ENCODE results near the gene SINHCAF. TPM values are rescaled to one million over a fixed set of nuclear protein-coding genes. Genes with fewer than 3 reads are reported as not detected.
A peak's percentile ranks its signal among the peaks of the same experiment; 100 is the strongest.

The SINHCAF gene
- total RNA-seq, 1 experiment from 2014 or later: 497 TPM

- no peak overlapping the region for H2BK12ac ChIP-seq (ENCODE audit: insufficient read length, low read depth, low read length)
- TF ChIP-seq CTCF (conservative IDR thresholded peaks at IDR 0.05): no peak
- no peak overlapping the region for H2BK5ac ChIP-seq (ENCODE audit: insufficient read length, low read length)
- no peak overlapping the region for H3K4me2 ChIP-seq (ENCODE audit: insufficient read depth, insufficient read length, low read length)
- H3K18ac ChIP-seq (ENCODE audit: insufficient read length, low read depth, low read length): no peak overlapping the region
- H3K14ac ChIP-seq (ENCODE audit: insufficient read depth, low read length): no peak overlapping the region
- no peaks in the 10 kb centered on the region for H3K4me1 ChIP-seq (ENCODE audit: insufficient read depth, low read length)
- H3K79me1 ChIP-seq (ENCODE audit: insufficient read depth, low read depth, low read length, poor library complexity, severe bottlenecking): no peaks in the 10 kb centered on the region
- H3K9me3 ChIP-seq (ENCODE audit: control insufficient read depth, low read depth, low read length): no peaks in the 10 kb centered on the region
- no peak overlapping the region for H3K27ac ChIP-seq (ENCODE audit: insufficient read length, low read depth, low read length)
- no peaks in the 10 kb centered on the region for H3K23me2 ChIP-seq (ENCODE audit: insufficient read length, low read depth, low read length, poor library complexity, severe bottlenecking)
- H3T11ph ChIP-seq (ENCODE audit: low read length): no peak overlapping the region
- Mint-ChIP-seq H3K4me3 (no peak overlapping the region), H3K27ac (peak overlapping the region in 2 of 3 experiments; percentile 69 to 85; a peak in 4 of 7 replicates), H3K9me3 (no peaks in the 10 kb centered on the region), H3K36me3 (ENCODE audit: insufficient read depth in 1 of 3, low read depth in 3 of 3) (peaks cover 60 to 92% (median 88%) of the 10 kb centered on the region in 3 experiments), H3K27me3 (ENCODE audit: low read depth) (no peaks in the 10 kb centered on the region), H3K4me1 (peaks cover 35 to 36% of the 10 kb centered on the region in 2 experiments)
- peaks cover 62% of the 10 kb centered on the region for H3K79me2 ChIP-seq (ENCODE audit: insufficient read depth, low read length)
- H3K9ac ChIP-seq (ENCODE audit: extremely low read depth, insufficient read length, low read length): no peak overlapping the region
- no peak overlapping the region for H2BK120ac ChIP-seq (ENCODE audit: low read depth, low read length, poor library complexity, severe bottlenecking)
- DNase-seq: no peak
- H4K91ac ChIP-seq (ENCODE audit: insufficient read length, low read depth, low read length): no peak overlapping the region
- H2AFZ ChIP-seq (ENCODE audit: low read length): no peak overlapping the region
- no peak overlapping the region for H4K8ac ChIP-seq (replicated peaks; ENCODE audit: insufficient read length, low read depth, low read length)
- no CpG with 5 or more reads among the region's 3 CpGs for WGBS (ENCODE audit: extremely low coverage, insufficient read length, low lambda C conversion rate)
- no peak overlapping the region for H2BK15ac ChIP-seq (ENCODE audit: low read depth, low read length)
- H3K27me3 ChIP-seq (ENCODE audit: insufficient read depth, low read length): no peaks in the 10 kb centered on the region
- no peak overlapping the region for H2AK5ac ChIP-seq (ENCODE audit: insufficient read length, low read length)
- H4K5ac ChIP-seq (ENCODE audit: insufficient read length, low read depth, low read length): no peak overlapping the region
- no peak overlapping the region for H2BK20ac ChIP-seq (ENCODE audit: low read depth, low read length, poor library complexity, severe bottlenecking)
- H3K4ac ChIP-seq (ENCODE audit: low read depth, low read length): no peak overlapping the region
- H4K20me1 ChIP-seq (ENCODE audit: control insufficient read depth, insufficient read depth, insufficient read length): no peaks in the 10 kb centered on the region
- H3K56ac ChIP-seq (ENCODE audit: insufficient read length, low read depth, low read length): no peak overlapping the region
- H3K23ac ChIP-seq (ENCODE audit: insufficient read length, low read depth, low read length): no peak overlapping the region
Measured at GRCh38 chr12:31298922-31299321, 27.0 kb downstream of the SINHCAF start.

Data from H9 (cell line).